ENCODE data around the gene FAP.
A peak's percentile ranks its signal among the peaks of the same experiment; 100 is the strongest.

Gene FAP

GRCh38 chr2:162125138-162125537 is 118.1 kb downstream of the FAP start:
- DNase-seq: no peak

DNA sequence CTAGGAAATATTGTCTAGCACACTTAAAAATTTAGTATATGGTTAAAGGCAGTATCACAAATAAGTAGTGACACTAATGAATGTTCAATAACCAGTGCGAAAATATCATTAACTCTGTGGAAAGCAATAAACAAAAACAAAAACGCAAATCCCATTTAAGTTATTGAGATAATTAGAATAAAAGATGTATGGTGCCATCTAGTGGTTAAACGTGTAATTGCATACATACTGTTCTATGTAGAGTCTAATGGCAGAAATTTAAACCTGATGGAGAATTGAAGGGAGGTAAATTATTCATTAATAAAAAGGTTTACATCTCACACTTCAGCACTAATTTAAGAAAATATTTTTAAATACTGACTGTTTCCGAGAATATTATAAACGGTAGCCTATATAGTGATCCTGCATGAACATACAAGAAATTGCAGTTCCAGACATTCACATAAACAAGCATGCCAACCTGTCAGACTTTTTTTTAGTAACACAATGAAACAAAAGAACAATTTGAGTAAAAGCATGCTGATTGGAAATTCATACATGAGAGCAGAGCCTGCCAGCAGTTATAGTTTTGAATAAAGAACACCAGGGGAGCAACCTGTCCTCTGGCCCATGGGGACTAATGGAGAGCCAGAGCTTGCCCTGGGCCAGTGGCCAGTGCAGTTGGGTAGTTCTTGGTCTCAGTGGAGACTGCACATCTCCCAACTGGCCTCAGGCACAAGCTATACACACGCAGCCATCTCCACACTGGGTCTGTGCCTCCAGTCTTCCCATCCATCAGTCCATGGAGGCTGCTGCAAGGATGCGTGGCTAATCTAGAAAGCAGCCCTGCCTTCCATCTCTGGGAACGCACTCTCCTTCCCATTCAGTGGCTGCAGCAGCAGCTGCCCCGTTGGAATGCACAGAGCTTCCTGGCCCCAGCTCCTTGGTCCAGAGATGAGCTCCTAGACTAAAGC is 119.2 kb downstream of the FAP start:
- DNase-seq: peak; percentile 87

All from hematopoietic multipotent progenitor cell treated with erythropoietin and hydrocortisone succinate and interleukin-3 and kit ligand, for 4 days (in vitro differentiated cells).